SJCRH30 (cell line): ENCODE measurements around the gene ULK1. TPM values are rescaled to one million over a fixed set of nuclear protein-coding genes. Genes with fewer than 3 reads are reported as not detected.
"Not testable (repeated sequence)": the region's sequence is repeated elsewhere in the genome, so short reads cannot be mapped to it uniquely, and the experiment has no call there.

ENCODE experiments used
- DNase-seq, 2 experiments: peaks; one replicate each; pipeline ENCODE4 v3.0.0-alpha.2; 2015 to 2020
- H3K27ac ChIP-seq: fragments of 250-450 bp; sonication (Bioruptor Pico); 2 replicates; pipeline ENCODE4 v1.5.1; 2020; ENCODE audit warnings: mild to moderate bottlenecking, moderate library complexity
- H3K27me3 ChIP-seq: fragments of 250-450 bp; sonication (Bioruptor Pico); 2 replicates; pipeline ENCODE4 v1.5.1; 2020; ENCODE audit warnings: mild to moderate bottlenecking, moderate library complexity
- H3K36me3 ChIP-seq: fragments of 250-450 bp; sonication (Bioruptor Pico); 2 replicates; pipeline ENCODE4 v1.5.1; 2020; ENCODE audit warnings: mild to moderate bottlenecking, moderate library complexity
- H3K4me1 ChIP-seq: fragments of 250-450 bp; sonication (Bioruptor Pico); 2 replicates; pipeline ENCODE4 v1.5.1; 2020; ENCODE audit warnings: mild to moderate bottlenecking, moderate library complexity
- H3K4me3 ChIP-seq: fragments of 250-450 bp; sonication (Bioruptor Pico); 2 replicates; pipeline ENCODE4 v1.5.1; 2020; ENCODE audit warnings: mild to moderate bottlenecking, moderate library complexity
- H3K9me3 ChIP-seq: fragments of 250-450 bp; sonication (Bioruptor Pico); replicated peaks from 2 replicates; pipeline ENCODE4 v1.5.1; 2020; ENCODE audit warnings: mild to moderate bottlenecking, moderate library complexity
- total RNA-seq: library from RNA; depleted of rRNA; stranded (reverse); fragments of >200 nt; shearing (Covaris generic); gene quantifications from 2 replicates; pipeline ENCODE4 v1.2.3, GENCODE V29; 2014

The ULK1 gene
- total RNA-seq, 1 experiment from 2014 or later: 7.2 TPM

- H3K4me1 ChIP-seq: no peaks in the 10 kb centered on the region
- no peak overlapping the region for H3K27ac ChIP-seq
- H3K27me3 ChIP-seq: no peaks in the 10 kb centered on the region
- no peaks in the 10 kb centered on the region for H3K9me3 ChIP-seq
- DNase-seq: peak in 1 of 2 experiments; percentile 22
- H3K36me3 ChIP-seq: no peaks in the 10 kb centered on the region
- no peak overlapping the region for H3K4me3 ChIP-seq
Measured at GRCh38 chr12:131869871-131870418, 24.5 kb upstream of the ULK1 start.

DNA sequence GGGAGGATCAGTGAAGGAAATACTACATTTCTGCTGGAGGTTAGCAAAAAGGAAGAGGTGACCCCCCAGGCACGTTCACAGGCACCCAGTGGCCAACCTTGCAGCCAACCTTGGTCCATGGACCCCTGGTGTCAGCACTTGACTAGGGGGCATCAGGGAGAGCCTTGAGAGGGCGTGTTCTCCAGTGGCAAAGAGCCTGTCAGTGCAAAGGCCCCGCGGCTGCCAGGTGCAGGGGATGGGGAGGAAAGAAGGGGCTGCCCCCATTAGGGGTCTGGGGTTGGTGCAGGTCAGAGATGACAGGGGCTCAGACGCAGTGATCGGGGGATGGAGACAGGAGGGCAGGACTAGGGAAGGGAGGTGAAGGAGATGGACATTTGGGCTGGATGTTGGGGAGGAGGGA lies 22.7 kb upstream of the ULK1 start:
- DNase-seq: no peak
- H3K4me1 ChIP-seq: no peaks in the 10 kb centered on the region
- no peaks in the 10 kb centered on the region for H3K27me3 ChIP-seq
- H3K9me3 ChIP-seq: no peaks in the 10 kb centered on the region
- no peak overlapping the region for H3K4me3 ChIP-seq
- no peak overlapping the region for H3K27ac ChIP-seq
- no peaks in the 10 kb centered on the region for H3K36me3 ChIP-seq

DNA sequence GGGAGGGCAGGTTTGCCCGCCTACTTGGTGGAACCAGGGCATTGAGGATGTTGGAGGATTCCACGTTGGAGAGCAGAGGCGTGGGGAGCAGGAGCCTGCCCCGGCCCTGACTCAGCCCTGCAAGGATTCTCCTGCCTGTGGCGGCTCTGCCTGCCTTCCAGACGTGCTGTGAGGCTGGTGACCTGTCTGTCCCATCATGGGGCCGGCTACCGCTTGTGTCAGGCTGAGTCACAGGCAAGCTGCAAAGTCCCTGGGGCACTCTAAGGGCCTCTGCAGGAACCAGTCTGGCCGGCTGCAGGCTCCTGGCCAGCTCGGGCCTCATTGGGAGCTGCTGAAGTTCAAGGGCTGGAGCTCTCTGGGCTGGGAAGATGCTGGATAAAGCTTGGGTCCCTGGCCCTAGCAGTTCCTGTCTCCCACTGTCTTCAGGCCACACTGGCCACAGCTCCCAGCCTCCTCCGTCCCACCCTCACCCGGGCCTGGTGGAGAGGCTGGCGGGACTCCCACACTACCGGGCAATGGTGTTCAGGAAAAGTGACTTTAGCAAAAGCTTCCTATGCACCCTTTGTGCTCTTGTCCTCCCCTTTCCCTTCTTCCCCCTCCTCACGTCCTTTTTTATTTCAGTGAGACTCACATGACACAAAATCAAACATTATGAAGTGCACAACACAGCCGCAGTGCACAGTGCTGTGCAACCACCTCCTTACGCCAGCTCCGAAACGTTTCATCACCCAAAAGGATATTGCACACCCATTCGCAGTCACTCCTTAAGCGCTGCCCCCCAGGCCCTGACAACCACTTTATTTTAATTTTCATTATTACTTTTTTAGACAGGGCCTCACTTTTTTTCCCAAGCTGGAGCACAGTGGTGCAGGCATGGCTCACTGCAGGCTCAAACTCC lies 22.0 kb upstream of the ULK1 start:
- Histone ChIP-seq H3K4me3 (no peak overlapping the region), H3K27me3 (no peaks in the 10 kb centered on the region), H3K27ac (no peak overlapping the region), H3K4me1 (no peaks in the 10 kb centered on the region), H3K9me3 (no peaks in the 10 kb centered on the region), H3K36me3 (no peaks in the 10 kb centered on the region)
- DNase-seq: no peak

DNA sequence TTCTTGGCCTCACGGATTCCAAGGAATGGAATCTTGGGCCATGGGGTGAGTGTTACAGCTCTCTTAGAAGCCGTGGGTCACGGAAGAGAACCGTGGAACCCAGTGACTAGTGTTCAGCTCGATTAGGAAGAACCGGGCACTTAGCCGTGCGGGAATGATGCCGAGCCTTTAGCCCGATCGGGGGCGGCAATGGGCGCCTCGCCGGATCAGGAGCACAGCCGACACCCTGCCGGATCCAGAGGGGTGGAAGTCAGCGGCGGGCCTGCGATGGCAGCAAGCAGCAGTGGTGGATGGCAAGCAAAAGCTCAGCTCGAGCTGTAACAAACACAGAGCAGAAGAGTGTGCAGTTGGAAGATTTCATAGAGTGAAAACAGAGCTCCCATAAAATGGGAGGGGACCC lies 21.1 kb upstream of the ULK1 start:
- Histone ChIP-seq H3K36me3 (no peaks in the 10 kb centered on the region), H3K4me1 (no peaks in the 10 kb centered on the region), H3K4me3 (no peak overlapping the region), H3K9me3 (no peaks in the 10 kb centered on the region), H3K27me3 (no peaks in the 10 kb centered on the region), H3K27ac (no peak overlapping the region)
- DNase-seq: no peak

DNA sequence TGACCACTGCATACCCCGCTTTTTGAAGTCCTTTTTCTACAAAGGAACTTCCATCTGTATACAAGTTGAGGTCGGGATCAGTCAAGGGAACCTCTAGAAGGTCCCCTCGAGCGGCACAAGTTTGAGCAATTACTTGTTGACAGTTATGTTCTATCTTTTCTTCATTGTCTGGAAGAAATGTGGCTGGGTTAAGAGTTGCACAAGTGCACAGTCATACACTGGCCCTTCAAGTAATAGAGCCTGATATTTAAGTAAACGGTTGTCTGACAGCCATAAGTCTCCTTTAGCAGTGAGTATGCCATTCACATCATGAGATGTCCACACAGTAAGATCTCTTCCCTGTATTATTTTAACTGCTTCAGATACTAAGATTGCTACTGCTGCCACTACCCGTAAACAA lies 19.4 kb upstream of the ULK1 start:
- not testable (repeated sequence) for DNase-seq, H3K36me3 ChIP-seq, H3K9me3 ChIP-seq, H3K27ac ChIP-seq, H3K4me3 ChIP-seq, H3K27me3 ChIP-seq, H3K4me1 ChIP-seq

DNA sequence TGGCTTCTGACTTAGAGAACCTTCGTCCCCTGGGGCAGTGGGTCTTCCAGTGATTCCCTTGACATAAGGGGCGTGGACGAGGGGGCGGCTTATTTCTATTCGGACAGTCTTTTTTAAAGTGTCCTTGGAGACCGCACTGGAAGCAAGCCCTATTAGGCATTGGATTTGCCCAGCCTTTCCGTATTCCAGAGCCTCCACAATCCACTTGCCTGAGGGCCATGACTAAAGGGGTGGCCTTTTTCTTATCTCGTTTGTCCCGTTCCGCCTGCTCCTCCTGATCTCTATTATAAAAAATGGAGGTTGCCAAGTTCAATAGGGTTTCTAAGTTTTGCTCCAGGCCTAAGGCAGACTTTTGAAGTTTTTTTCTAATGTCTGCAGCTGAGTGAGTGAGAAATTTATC lies 17.2 kb upstream of the ULK1 start:
- not testable (repeated sequence) for DNase-seq, H3K4me1 ChIP-seq

GRCh38 chr12:131878436-131878835 lies 16.0 kb upstream of the ULK1 start:
- H3K36me3 ChIP-seq, H3K27ac ChIP-seq, H3K9me3 ChIP-seq, DNase-seq, H3K4me1 ChIP-seq, H3K4me3 ChIP-seq, H3K27me3 ChIP-seq: not testable (repeated sequence)

More for the DNA sequence above, 17.2 kb upstream of the ULK1 start:
- H3K27me3 ChIP-seq, H3K4me3 ChIP-seq, H3K27ac ChIP-seq, H3K9me3 ChIP-seq, H3K36me3 ChIP-seq: not testable (repeated sequence)

DNA sequence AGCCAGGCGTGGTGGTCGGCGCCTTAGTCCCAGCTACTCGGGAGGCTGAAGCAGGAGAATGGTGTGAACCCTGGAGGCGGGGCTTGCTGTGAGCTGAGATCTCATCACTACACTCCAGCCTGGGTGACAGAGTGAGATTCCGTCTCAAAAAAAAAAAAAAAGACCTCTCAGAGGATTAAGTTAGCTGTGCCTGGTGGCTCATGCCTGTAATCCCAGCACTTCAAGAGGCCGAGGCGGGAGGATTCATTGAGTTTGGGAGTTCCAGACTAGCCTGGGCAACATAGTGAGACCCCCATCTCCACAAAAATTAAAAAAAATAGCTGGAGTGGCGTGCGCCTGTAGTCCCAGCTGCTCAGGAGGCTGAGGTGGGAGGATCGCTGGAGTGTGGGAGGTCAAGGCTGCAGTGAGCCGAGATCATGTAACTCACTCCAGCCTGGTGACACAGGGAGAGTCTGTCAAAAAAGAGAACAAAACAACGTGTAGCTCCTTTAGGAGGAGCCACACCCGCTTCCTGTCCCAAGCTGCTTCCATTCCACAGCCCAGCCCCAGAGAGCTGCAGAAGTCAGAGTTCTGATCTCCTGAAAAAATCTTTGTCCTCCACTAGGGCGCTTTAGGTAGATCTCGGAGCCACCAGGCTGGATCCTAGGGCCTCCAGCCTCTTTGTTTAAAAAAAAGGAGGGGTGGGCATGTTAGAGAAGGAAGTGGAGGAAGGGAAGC lies 11.5 kb upstream of the ULK1 start:
- Histone ChIP-seq H3K4me3 (no peak overlapping the region), H3K4me1 (no peaks in the 10 kb centered on the region), H3K27ac (no peak overlapping the region), H3K36me3 (no peaks in the 10 kb centered on the region), H3K9me3 (peaks cover 4% of the 10 kb centered on the region; the same call in 1 of the 2 replicates), H3K27me3 (no peaks in the 10 kb centered on the region)
- DNase-seq: no peak

- H3K27me3 ChIP-seq: no peaks in the 10 kb centered on the region
- no peaks in the 10 kb centered on the region for H3K36me3 ChIP-seq
- no peak overlapping the region for H3K4me3 ChIP-seq
- no peak for DNase-seq
- peaks cover 4% of the 10 kb centered on the region; the same call in 1 of the 2 replicates for H3K9me3 ChIP-seq
- no peak overlapping the region for H3K27ac ChIP-seq
- no peaks in the 10 kb centered on the region for H3K4me1 ChIP-seq
Measured at GRCh38 chr12:131883521-131883900, 10.9 kb upstream of the ULK1 start.

DNA sequence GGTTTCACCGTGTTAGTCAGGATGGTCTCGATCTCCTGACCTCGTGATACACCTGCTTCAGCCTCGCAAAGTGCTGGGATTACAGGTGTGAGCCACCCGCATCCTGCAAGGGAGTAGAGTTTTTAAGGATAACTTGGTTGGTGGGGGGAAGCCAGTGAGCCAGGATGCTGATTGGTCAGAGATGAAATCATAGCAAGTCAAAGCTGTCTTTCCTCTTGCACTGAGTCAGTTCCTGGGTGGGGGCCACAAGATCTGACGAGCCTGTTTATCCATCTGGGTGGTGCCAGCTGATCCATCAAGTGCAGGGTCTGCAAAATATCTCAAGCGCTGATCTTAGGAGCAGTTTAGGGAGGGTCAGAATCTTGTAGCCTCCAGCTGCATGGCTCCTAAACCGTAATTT lies 9.3 kb upstream of the ULK1 start:
- H3K4me1 ChIP-seq, DNase-seq, H3K9me3 ChIP-seq, H3K36me3 ChIP-seq, H3K27ac ChIP-seq, H3K4me3 ChIP-seq, H3K27me3 ChIP-seq: not testable (repeated sequence)

DNA sequence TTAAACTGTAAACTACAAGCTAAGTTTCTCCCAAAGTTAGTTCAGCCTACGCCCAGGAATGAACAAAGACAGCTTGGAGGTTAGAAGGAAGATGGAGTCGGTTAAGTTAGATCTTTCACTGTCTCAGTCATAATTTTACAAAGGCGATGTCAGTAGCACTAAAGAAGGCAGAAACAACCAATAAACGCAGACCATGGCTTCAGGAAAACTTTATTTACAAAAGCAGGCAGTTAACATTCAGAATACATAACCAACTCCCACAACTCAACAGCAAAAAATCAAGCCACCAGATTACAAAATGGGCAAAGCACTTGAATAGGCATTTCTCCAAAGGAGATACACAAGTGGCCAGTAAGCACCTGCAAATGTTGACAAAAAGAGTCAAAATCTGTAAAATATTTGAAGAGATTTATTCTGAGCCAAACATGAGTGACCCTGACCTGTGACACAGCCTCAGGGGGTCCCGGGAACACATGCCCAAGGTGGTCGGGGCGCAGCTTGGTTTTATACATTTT lies 8.8 kb upstream of the ULK1 start:
- Histone ChIP-seq H3K27me3 (no peaks in the 10 kb centered on the region), H3K27ac (no peak overlapping the region), H3K9me3 (peaks cover 4% of the 10 kb centered on the region; the same call in 1 of the 2 replicates), H3K4me1 (no peaks in the 10 kb centered on the region), H3K4me3 (no peak overlapping the region), H3K36me3 (no peaks in the 10 kb centered on the region)
- no peak for DNase-seq

DNA sequence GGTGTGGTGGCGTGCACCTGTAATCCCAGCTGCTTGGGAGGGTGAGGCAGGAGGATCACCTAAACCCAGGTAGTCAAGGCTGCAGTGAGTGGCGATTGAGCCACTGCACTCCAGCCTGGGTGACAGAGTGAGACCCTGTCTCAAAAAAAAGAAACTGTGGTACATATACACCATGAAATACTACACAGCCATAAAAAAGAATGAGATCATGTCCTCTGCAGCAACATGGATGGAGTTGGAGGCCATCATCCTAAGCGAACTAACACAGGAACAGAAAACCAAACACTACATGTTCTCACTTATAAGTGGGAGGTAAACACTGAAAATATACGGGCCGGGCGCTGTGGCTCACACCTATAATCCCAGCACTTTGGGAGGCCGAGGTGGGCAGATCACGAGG lies 2.7 kb upstream of the ULK1 start:
- H3K9me3 ChIP-seq, H3K27me3 ChIP-seq, H3K4me3 ChIP-seq, H3K4me1 ChIP-seq, H3K27ac ChIP-seq, H3K36me3 ChIP-seq, DNase-seq: not testable (repeated sequence)

DNA sequence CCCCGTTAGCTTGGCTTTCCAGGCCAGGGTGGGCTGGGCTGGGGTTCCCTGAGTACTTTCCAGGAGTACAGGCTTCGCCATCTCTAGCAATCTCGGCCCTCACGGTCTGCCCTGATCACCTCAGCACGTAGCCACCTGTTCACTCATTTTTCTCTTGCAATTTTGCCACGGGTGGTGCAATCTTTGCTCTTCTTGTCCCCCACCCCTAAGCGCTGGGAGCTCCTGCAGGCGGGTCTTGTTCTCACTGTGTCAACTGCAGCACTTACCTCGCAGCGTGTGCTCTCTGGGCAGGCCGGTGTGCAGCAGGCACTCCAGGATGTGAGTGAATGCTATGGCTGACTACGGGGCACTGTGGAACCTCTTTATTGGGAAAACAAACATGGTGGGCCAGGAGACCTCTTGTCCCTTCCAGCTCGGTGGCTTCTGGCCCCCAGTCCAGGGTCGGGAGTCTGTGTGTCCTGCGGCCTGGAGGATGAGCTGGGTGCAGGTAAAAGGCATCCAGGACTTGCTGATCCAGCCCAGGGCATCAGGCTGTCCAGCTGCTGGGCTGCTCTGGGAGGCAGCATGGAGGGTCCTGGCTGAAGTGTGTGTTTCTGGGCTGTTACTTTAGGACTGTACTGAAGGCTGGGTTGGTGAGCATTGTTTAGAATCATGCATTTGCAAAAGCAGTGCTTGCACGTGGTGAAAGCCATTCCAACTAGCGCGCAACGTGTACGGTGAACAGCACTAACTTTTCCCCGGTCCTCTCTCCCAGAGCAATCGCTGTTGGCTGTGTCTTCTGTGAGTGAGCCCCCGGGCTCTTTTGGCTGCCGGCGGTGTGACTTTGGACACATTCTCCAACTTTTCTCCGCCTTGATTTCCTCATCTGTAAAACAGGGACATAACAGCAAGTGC lies 1.5 kb upstream of the ULK1 start:
- Histone ChIP-seq H3K36me3 (no peaks in the 10 kb centered on the region), H3K4me1 (no peaks in the 10 kb centered on the region; the same call in 1 of the 2 replicates), H3K4me3 (no peak overlapping the region), H3K27ac (no peak overlapping the region), H3K27me3 (no peaks in the 10 kb centered on the region), H3K9me3 (no peaks in the 10 kb centered on the region)
- DNase-seq: no peak

DNA sequence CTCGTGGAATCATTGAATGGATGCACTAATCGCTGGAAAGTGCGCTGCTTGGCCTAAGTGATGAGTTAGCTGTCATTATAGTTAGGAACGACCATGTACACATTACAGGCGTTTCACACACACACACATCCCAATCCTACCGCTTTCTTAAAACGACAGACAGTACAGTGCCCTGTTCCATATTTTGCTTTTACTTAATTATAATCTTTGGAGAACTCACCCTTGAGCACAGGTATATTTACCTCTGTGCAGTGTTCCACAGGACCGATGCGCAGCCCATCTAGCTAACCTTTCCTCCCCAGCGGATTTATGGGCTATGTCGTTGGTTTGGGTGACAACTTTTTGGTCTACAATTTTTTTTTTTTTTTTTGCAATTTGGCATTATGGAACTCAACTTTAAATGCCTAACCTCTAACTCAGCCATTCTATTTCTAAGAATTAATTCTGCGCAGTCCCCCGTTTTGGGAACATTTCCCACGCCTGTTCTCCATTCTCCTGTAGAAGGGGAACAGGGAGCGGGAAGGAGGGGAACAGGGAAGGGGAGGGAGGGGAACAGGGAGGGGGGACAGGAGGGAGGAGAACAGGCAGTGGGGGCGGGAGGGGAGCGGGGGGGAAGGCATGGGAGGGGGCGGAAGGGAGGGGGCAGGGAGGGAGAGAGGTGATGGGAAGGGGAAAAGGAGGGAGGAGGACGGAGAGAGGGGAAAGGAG lies 663 bp upstream of the ULK1 start:
- Histone ChIP-seq H3K4me3 (no peak overlapping the region), H3K36me3 (no peaks in the 10 kb centered on the region), H3K9me3 (no peaks in the 10 kb centered on the region), H3K27me3 (no peaks in the 10 kb centered on the region), H3K27ac (no peak overlapping the region), H3K4me1 (no peaks in the 10 kb centered on the region; the same call in 1 of the 2 replicates)
- DNase-seq: no peak
